HEK293 (cell line): ENCODE data around the gene DPP6.

ENCODE experiments used
- CTCF ChIA-PET: fragments of 350-600 bp; formaldehyde crosslinking; extraction: SDS; loops from one replicate; lab custom pipeline; 2021; ENCODE audit warnings: antibody characterized with exemption; lab: Yijun Ruan, JAX
- POLR2A ChIA-PET: fragments of 300-600 bp; formaldehyde crosslinking; extraction: SDS; loops from one replicate; lab custom pipeline; 2020; ENCODE audit warnings: antibody characterized with exemption, inconsistent platforms; lab: Yijun Ruan, JAX
- H3K27ac ChIP-seq: fragments of 200-500 bp; sonication (Bioruptor generic); 2 replicates; pipeline ENCODE4 v1.5.1; 2014; ENCODE audit warnings: low read depth, low read length, control low read depth, inconsistent platforms; ENCODE audit errors: extremely low read depth
- H3K36me3 ChIP-seq, 2 experiments: fragments of 200-500 bp in 1 of 2; sonication (Bioruptor generic) in 1 of 2; 1 replicate in 1 of 2; 2 replicates in 1 of 2; pipeline ENCODE4 v1.5.1; 2014 to 2017; ENCODE audit warnings: inconsistent platforms in 2 of 2, low read length in 2 of 2; ENCODE audit not compliant: control insufficient read depth in 2 of 2, insufficient read depth in 1 of 2
- H3K4me1 ChIP-seq: fragments of 200-500 bp; sonication (Bioruptor generic); 2 replicates; pipeline ENCODE4 v1.5.1; 2014; ENCODE audit warnings: mild to moderate bottlenecking, low read length, inconsistent platforms; ENCODE audit not compliant: control insufficient read depth, insufficient read depth
- H3K4me3 ChIP-seq: 2 replicates; pipeline ENCODE4 v1.5.1; 2011; ENCODE audit warnings: low read depth, mild to moderate bottlenecking, control low read depth, low read length, moderate library complexity
- H3K9me3 ChIP-seq: fragments of 200-500 bp; sonication (Bioruptor generic); 2 replicates; pipeline ENCODE4 v1.5.1; 2014; ENCODE audit warnings: low read depth, low read length, inconsistent platforms; ENCODE audit not compliant: control insufficient read depth, insufficient read depth
- EGR2 ChIP-seq: fragments of 450-650 bp; formaldehyde crosslinking; IDR thresholded peaks from 2 replicates; pipeline ENCODE4 v1.5.1; 2016; ENCODE audit warnings: low read depth, missing biosample characterization, missing genetic modification characterization
- MZF1 ChIP-seq: fragments of 450-650 bp; formaldehyde crosslinking; IDR thresholded peaks from 2 replicates; pipeline ENCODE4 v1.5.1; 2017; ENCODE audit warnings: missing biosample characterization, missing genetic modification characterization, borderline replicate concordance
- OVOL3 ChIP-seq: fragments of 450-650 bp; formaldehyde crosslinking; IDR thresholded peaks from 2 replicates; pipeline ENCODE4 v1.5.1; 2016; ENCODE audit warnings: missing biosample characterization, missing genetic modification characterization
- PBX3 ChIP-seq: sonication (generic); formaldehyde crosslinking; IDR thresholded peaks from 2 replicates; pipeline ENCODE4 v1.8.1; 2022; ENCODE audit warnings: mild to moderate bottlenecking, moderate library complexity, missing genetic modification reagents
- SCRT2 ChIP-seq: fragments of 450-650 bp; formaldehyde crosslinking; IDR thresholded peaks from 2 replicates; pipeline ENCODE4 v1.5.1; 2016; ENCODE audit warnings: missing biosample characterization, missing genetic modification characterization
- ZNF155 ChIP-seq: fragments of 450-650 bp; formaldehyde crosslinking; IDR thresholded peaks from 2 replicates; pipeline ENCODE4 v1.5.1; 2016; ENCODE audit warnings: missing biosample characterization, missing genetic modification characterization
- ZNF184 ChIP-seq: fragments of 450-650 bp; IDR thresholded peaks from 2 replicates; pipeline ENCODE4 v1.5.1; 2018; ENCODE audit warnings: missing biosample characterization, mild to moderate bottlenecking, missing genetic modification characterization
- ZNF266 ChIP-seq: fragments of 450-650 bp; formaldehyde crosslinking; IDR thresholded peaks from 2 replicates; pipeline ENCODE4 v1.5.1; 2016; ENCODE audit warnings: missing biosample characterization, missing genetic modification characterization, low read depth
- ZNF416 ChIP-seq: fragments of 450-650 bp; formaldehyde crosslinking; IDR thresholded peaks from 2 replicates; pipeline ENCODE4 v1.5.1; 2016; ENCODE audit warnings: missing biosample characterization, missing genetic modification characterization
- ZNF48 ChIP-seq: fragments of 450-650 bp; formaldehyde crosslinking; IDR thresholded peaks from 2 replicates; pipeline ENCODE4 v1.5.1; 2016; ENCODE audit warnings: missing biosample characterization, missing genetic modification characterization
- ZNF510 ChIP-seq: fragments of 450-650 bp; formaldehyde crosslinking; IDR thresholded peaks from 2 replicates; pipeline ENCODE4 v1.5.1; 2018; ENCODE audit warnings: mild to moderate bottlenecking, missing genetic modification characterization, missing biosample characterization; ENCODE audit not compliant: insufficient replicate concordance
- ZNF513 ChIP-seq: fragments of 450-650 bp; IDR thresholded peaks from 2 replicates; pipeline ENCODE4 v1.5.1; 2018; ENCODE audit warnings: missing biosample characterization, missing genetic modification characterization
- ZNF521 ChIP-seq: fragments of 450-650 bp; formaldehyde crosslinking; IDR thresholded peaks from 2 replicates; pipeline ENCODE4 v1.5.1; 2017; ENCODE audit warnings: missing biosample characterization, mild to moderate bottlenecking, missing genetic modification characterization
- ZNF792 ChIP-seq: fragments of 450-650 bp; formaldehyde crosslinking; IDR thresholded peaks from 2 replicates; pipeline ENCODE4 v1.5.1; 2016; ENCODE audit warnings: missing biosample characterization, missing genetic modification characterization
- ZNF837 ChIP-seq: fragments of 450-650 bp; formaldehyde crosslinking; IDR thresholded peaks from 2 replicates; pipeline ENCODE4 v1.5.1; 2016; ENCODE audit warnings: missing biosample characterization, missing genetic modification characterization
- ZSCAN16 ChIP-seq: fragments of 450-650 bp; formaldehyde crosslinking; IDR thresholded peaks from 2 replicates; pipeline ENCODE4 v1.5.1; 2016; ENCODE audit warnings: missing biosample characterization, missing genetic modification characterization
- TF ChIP-seq, protein P1 (sequence below): fragments of 450-650 bp; formaldehyde crosslinking; IDR thresholded peaks from 2 replicates; pipeline ENCODE4 v1.5.1; 2016; ENCODE audit warnings: missing biosample characterization, missing genetic modification characterization
- TF ChIP-seq, protein P2 (sequence below): fragments of 450-650 bp; formaldehyde crosslinking; IDR thresholded peaks from 2 replicates; pipeline ENCODE4 v1.5.1; 2016; ENCODE audit warnings: missing biosample characterization, missing genetic modification characterization
- TF ChIP-seq, protein P3 (sequence below): fragments of 450-650 bp; formaldehyde crosslinking; IDR thresholded peaks from 2 replicates; pipeline ENCODE4 v1.5.1; 2017; ENCODE audit warnings: missing biosample characterization, missing genetic modification characterization

The DPP6 gene

GRCh38 chr7:154200241-154200640 lies 148.0 kb downstream of the DPP6 start (continued):
- TF ChIP-seq, protein P1, sequence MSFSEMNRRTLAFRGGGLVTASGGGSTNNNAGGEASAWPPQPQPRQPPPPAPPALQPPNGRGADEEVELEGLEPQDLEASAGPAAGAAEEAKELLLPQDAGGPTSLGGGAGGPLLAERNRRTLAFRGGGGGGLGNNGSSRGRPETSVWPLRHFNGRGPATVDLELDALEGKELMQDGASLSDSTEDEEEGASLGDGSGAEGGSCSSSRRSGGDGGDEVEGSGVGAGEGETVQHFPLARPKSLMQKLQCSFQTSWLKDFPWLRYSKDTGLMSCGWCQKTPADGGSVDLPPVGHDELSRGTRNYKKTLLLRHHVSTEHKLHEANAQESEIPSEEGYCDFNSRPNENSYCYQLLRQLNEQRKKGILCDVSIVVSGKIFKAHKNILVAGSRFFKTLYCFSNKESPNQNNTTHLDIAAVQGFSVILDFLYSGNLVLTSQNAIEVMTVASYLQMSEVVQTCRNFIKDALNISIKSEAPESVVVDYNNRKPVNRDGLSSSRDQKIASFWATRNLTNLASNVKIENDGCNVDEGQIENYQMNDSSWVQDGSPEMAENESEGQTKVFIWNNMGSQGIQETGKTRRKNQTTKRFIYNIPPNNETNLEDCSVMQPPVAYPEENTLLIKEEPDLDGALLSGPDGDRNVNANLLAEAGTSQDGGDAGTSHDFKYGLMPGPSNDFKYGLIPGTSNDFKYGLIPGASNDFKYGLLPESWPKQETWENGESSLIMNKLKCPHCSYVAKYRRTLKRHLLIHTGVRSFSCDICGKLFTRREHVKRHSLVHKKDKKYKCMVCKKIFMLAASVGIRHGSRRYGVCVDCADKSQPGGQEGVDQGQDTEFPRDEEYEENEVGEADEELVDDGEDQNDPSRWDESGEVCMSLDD (tag by site-specific recombination) = no peak
- TF ChIP-seq, all 188 proteins: peak for 0

DNA sequence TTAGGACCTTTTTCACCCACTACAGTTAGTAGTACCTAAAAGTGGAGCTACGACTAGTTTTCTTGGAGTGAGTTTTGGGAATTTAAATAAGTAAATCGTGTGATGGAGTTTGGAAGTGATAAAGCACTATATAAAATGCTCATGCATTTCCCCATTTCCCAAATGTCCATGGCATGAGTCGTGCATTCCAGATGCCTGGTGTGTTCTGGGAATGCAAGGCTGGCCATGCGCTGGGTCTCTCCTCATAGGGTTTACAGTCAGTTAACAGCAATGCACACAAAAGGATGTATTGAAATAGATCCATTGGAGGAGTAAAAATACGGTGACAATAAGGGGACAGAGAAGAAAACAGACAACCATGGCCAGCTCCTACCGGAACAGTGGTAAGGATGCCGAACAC lies 149.8 kb downstream of the DPP6 start:
- ChIA-PET POLR2A (no interaction called here), CTCF (no interaction called here)
- Histone ChIP-seq H3K4me1 (no peaks in the 10 kb centered on the region), H3K27ac (no peak overlapping the region), H3K4me3 (no peak overlapping the region), H3K9me3 (no peaks in the 10 kb centered on the region), H3K36me3 (no peaks in the 10 kb centered on the region)
- no peak for TF ChIP-seq ZSCAN16 (tag by site-specific recombination)
- TF ChIP-seq ZNF510 (tag by site-specific recombination) = no peak
- no peak for TF ChIP-seq SCRT2 (tag by site-specific recombination)
- TF ChIP-seq ZNF155 (tag by site-specific recombination) = no peak

- Histone ChIP-seq H3K27ac (no peak overlapping the region), H3K9me3 (no peaks in the 10 kb centered on the region), H3K36me3 (no peaks in the 10 kb centered on the region), H3K4me3 (no peak overlapping the region), H3K4me1 (no peaks in the 10 kb centered on the region)
- ChIA-PET POLR2A (no interaction called here), CTCF (interaction anchor here (0.6 kb wide), 1 partner anchor 723 kb away, joined by 3 read pairs; no protein-coding TSS in a partner anchor)
- TF ChIP-seq ZNF48 (tag by site-specific recombination) (no peak), ZNF521 (tag by site-specific recombination) (no peak), PBX3 (CRISPR knock-in tag) (no peak), ZNF184 (tag by site-specific recombination) (no peak), EGR2 (tag by site-specific recombination) (no peak), ZNF792 (tag by site-specific recombination) (no peak), MZF1 (tag by site-specific recombination) (no peak), ZNF837 (tag by site-specific recombination) (no peak), OVOL3 (tag by site-specific recombination) (no peak), ZNF513 (no peak), ZNF266 (tag by site-specific recombination) (no peak), ZNF155 (tag by site-specific recombination) (no peak), ZNF416 (tag by site-specific recombination) (no peak)
- TF ChIP-seq, protein P2, sequence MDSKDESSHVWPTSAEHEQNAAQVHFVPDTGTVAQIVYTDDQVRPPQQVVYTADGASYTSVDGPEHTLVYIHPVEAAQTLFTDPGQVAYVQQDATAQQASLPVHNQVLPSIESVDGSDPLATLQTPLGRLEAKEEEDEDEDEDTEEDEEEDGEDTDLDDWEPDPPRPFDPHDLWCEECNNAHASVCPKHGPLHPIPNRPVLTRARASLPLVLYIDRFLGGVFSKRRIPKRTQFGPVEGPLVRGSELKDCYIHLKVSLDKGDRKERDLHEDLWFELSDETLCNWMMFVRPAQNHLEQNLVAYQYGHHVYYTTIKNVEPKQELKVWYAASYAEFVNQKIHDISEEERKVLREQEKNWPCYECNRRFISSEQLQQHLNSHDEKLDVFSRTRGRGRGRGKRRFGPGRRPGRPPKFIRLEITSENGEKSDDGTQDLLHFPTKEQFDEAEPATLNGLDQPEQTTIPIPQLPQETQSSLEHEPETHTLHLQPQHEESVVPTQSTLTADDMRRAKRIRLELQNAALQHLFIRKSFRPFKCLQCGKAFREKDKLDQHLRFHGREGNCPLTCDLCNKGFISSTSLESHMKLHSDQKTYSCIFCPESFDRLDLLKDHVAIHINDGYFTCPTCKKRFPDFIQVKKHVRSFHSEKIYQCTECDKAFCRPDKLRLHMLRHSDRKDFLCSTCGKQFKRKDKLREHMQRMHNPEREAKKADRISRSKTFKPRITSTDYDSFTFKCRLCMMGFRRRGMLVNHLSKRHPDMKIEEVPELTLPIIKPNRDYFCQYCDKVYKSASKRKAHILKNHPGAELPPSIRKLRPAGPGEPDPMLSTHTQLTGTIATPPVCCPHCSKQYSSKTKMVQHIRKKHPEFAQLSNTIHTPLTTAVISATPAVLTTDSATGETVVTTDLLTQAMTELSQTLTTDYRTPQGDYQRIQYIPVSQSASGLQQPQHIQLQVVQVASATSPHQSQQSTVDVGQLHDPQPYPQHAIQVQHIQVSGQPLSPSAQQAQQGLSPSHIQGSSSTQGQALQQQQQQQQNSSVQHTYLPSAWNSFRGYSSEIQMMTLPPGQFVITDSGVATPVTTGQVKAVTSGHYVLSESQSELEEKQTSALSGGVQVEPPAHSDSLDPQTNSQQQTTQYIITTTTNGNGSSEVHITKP (tag by site-specific recombination) = no peak
- TF ChIP-seq, protein P3, sequence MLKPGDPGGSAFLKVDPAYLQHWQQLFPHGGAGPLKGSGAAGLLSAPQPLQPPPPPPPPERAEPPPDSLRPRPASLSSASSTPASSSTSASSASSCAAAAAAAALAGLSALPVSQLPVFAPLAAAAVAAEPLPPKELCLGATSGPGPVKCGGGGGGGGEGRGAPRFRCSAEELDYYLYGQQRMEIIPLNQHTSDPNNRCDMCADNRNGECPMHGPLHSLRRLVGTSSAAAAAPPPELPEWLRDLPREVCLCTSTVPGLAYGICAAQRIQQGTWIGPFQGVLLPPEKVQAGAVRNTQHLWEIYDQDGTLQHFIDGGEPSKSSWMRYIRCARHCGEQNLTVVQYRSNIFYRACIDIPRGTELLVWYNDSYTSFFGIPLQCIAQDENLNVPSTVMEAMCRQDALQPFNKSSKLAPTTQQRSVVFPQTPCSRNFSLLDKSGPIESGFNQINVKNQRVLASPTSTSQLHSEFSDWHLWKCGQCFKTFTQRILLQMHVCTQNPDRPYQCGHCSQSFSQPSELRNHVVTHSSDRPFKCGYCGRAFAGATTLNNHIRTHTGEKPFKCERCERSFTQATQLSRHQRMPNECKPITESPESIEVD (tag by site-specific recombination) = no peak
These were observed 151.8 kb downstream of the DPP6 start for GRCh38 chr7:154204046-154204445.
